Right renal pelvis (tissue), 4 donors: ENCODE data around the gene ERBB4. TPM values are rescaled to one million over a fixed set of nuclear protein-coding genes. Genes with fewer than 3 reads are reported as not detected.
"Not testable (repeated sequence)": the region's sequence is repeated elsewhere in the genome, so short reads cannot be mapped to it uniquely, and the experiment has no call there.

Experiments
- DNase-seq, 4 donors: peaks; one replicate each; pipeline ENCODE4 v3.0.0-alpha.2; 2013; ENCODE audit warnings: low read depth in 4 of 4, low spot score in 3 of 4, missing footprints in 1 of 4
- polyA plus RNA-seq, 4 donors: library from polyadenylated mRNA; unstranded; fragments of 120-200 nt; gene quantifications; one replicate each; pipeline ENCODE4 v1.2.1, GENCODE V29; 2013; ENCODE audit not compliant: insufficient read length in 4 of 4

The ERBB4 gene
- polyA plus RNA-seq, 4 donors = 44.8 to 56.5 (median 51.3) TPM

GRCh38 chr2:211673133-211673905 is 865.3 kb downstream of the ERBB4 start:
- DNase-seq = no peak

GRCh38 chr2:211671977-211672376 is 866.6 kb downstream of the ERBB4 start:
- DNase-seq = no peak

- DNase-seq = no peak
Observed at GRCh38 chr2:211665299-211665698, 873.3 kb downstream of the ERBB4 start.

GRCh38 chr2:211664321-211664720 is 874.3 kb downstream of the ERBB4 start:
- DNase-seq = no peak

GRCh38 chr2:211654211-211654780 is 884.3 kb downstream of the ERBB4 start:
- no peak for DNase-seq

- no peak for DNase-seq
Observed at GRCh38 chr2:211652327-211652726, 886.3 kb downstream of the ERBB4 start.

- no peak for DNase-seq
Observed at GRCh38 chr2:211649331-211649730, 889.3 kb downstream of the ERBB4 start.

GRCh38 chr2:211631503-211631902 is 907.1 kb downstream of the ERBB4 start:
- DNase-seq = no peak

GRCh38 chr2:211623096-211623495 is 915.5 kb downstream of the ERBB4 start:
- DNase-seq = no peak

GRCh38 chr2:211620986-211621385 is 917.6 kb downstream of the ERBB4 start:
- DNase-seq = no peak

- DNase-seq = no peak
Observed at GRCh38 chr2:211617803-211618202, 920.8 kb downstream of the ERBB4 start.

- no peak for DNase-seq
Observed at GRCh38 chr2:211611621-211612020, 927.0 kb downstream of the ERBB4 start.

GRCh38 chr2:211611061-211611518 is 927.5 kb downstream of the ERBB4 start:
- DNase-seq = no peak

- DNase-seq = no peak
Observed at GRCh38 chr2:211609127-211609526, 929.5 kb downstream of the ERBB4 start.

GRCh38 chr2:211599146-211599545 is 939.5 kb downstream of the ERBB4 start:
- no peak for DNase-seq

- DNase-seq = no peak
Observed at GRCh38 chr2:211598238-211598637, 940.4 kb downstream of the ERBB4 start.

- DNase-seq = not testable (repeated sequence)
Observed at GRCh38 chr2:211592006-211592405, 946.6 kb downstream of the ERBB4 start.

- DNase-seq = no peak
Observed at GRCh38 chr2:211591426-211591825, 947.2 kb downstream of the ERBB4 start.

- DNase-seq = no peak
Observed at GRCh38 chr2:211568439-211568838, 970.2 kb downstream of the ERBB4 start.

GRCh38 chr2:211564441-211564840 is 974.2 kb downstream of the ERBB4 start:
- no peak for DNase-seq

- DNase-seq = no peak
Observed at GRCh38 chr2:211545582-211545981, 993.0 kb downstream of the ERBB4 start.

- no peak for DNase-seq
Observed at GRCh38 chr2:211534632-211535031, 1004.0 kb downstream of the ERBB4 start.
